ENCODE results near the gene ELAC2. TPM values are rescaled to one million over a fixed set of nuclear protein-coding genes. Genes with fewer than 3 reads are reported as not detected.
A peak's percentile ranks its signal among the peaks of the same experiment; 100 is the strongest.

The ELAC2 gene
- total and polyA plus RNA-seq, 11 donors: 28.2 to 114 (median 66.8) TPM

- intact Hi-C loops (cut with DNase I): loop anchor here in 1 of 10 donors (10.0 kb wide), 1 partner anchor 1275 kb away; the partner anchor contains the start of gene HS3ST3B1
- H3K27me3 ChIP-seq: peaks cover 0 to 10% (median 0%) of the 10 kb centered on the region in 9 donors
- H3K36me3 ChIP-seq: no peaks in the 10 kb centered on the region
- H3K4me3 ChIP-seq: no peak overlapping the region
- 49 to 62% (median 57%) methylated on average over 2 of the region's 2 CpGs for WGBS, 4 donors
- H3K4me1 ChIP-seq: peaks cover 0 to 6% (median 2%) of the 10 kb centered on the region in 12 donors
- no peak overlapping the region for H3K27ac ChIP-seq
- TF ChIP-seq POLR2A (IDR thresholded peaks at IDR 0.05) (no peak), CTCF (IDR thresholded peaks at IDR 0.05) (no peak)
- H3K9me3 ChIP-seq: no peaks in the 10 kb centered on the region
- DNase-seq: no peak
- ATAC-seq: no peak
These were observed 11.5 kb upstream of the ELAC2 start for GRCh38 chr17:13029340-13029739.

GRCh38 chr17:13027246-13027645 is 9.4 kb upstream of the ELAC2 start:
- no peak for ATAC-seq
- WGBS, 4 donors: 85 to 91% (median 89%) methylated on average over 5 of the region's 5 CpGs
- no peaks in the 10 kb centered on the region for H3K36me3 ChIP-seq
- intact Hi-C loops (cut with DNase I): loop anchor here in 1 of 10 donors (10.0 kb wide), 1 partner anchor 1278 kb away; the partner anchor contains the start of gene HS3ST3B1
- H3K4me3 ChIP-seq: no peak overlapping the region
- peaks cover 0 to 10% (median 0%) of the 10 kb centered on the region in 9 donors for H3K27me3 ChIP-seq
- H3K4me1 ChIP-seq: peaks cover 0 to 9% (median 4%) of the 10 kb centered on the region in 12 donors
- H3K27ac ChIP-seq: no peak overlapping the region
- no peak for DNase-seq
- no peaks in the 10 kb centered on the region for H3K9me3 ChIP-seq
- no peak for TF ChIP-seq POLR2A (IDR thresholded peaks at IDR 0.05)
- TF ChIP-seq CTCF (IDR thresholded peaks at IDR 0.05): no peak

GRCh38 chr17:13025687-13026086 is 7.9 kb upstream of the ELAC2 start:
- H3K4me3 ChIP-seq: no peak overlapping the region
- intact Hi-C loops (cut with DNase I): loop anchor here in 1 of 10 donors (10.0 kb wide), 1 partner anchor 1279 kb away; the partner anchor contains the start of gene HS3ST3B1
- no peak for DNase-seq
- H3K27me3 ChIP-seq: peaks cover 0 to 10% (median 0%) of the 10 kb centered on the region in 9 donors
- no peak overlapping the region for H3K27ac ChIP-seq
- TF ChIP-seq POLR2A (IDR thresholded peaks at IDR 0.05): no peak
- TF ChIP-seq CTCF (IDR thresholded peaks at IDR 0.05): no peak
- no peaks in the 10 kb centered on the region for H3K36me3 ChIP-seq
- peaks cover 0 to 9% (median 0%) of the 10 kb centered on the region in 12 donors for H3K4me1 ChIP-seq
- no peak for ATAC-seq
- H3K9me3 ChIP-seq: no peaks in the 10 kb centered on the region

GRCh38 chr17:13025258-13025627 is 7.4 kb upstream of the ELAC2 start:
- ATAC-seq (peak in 1 of 4 donors; percentile 28), DNase-seq (no peak)
- intact Hi-C loops (cut with DNase I): loop anchor here in 1 of 10 donors (10.0 kb wide), 1 partner anchor 1280 kb away; the partner anchor contains the start of gene HS3ST3B1
- no peak for TF ChIP-seq POLR2A (IDR thresholded peaks at IDR 0.05)
- TF ChIP-seq CTCF (IDR thresholded peaks at IDR 0.05): no peak
- peaks cover 0 to 9% (median 0%) of the 10 kb centered on the region in 12 donors for H3K4me1 ChIP-seq
- no peak overlapping the region for H3K27ac ChIP-seq
- H3K4me3 ChIP-seq: no peak overlapping the region
- WGBS, 4 donors: 68 to 78% (median 69%) methylated on average over 5 of the region's 5 CpGs
- no peaks in the 10 kb centered on the region for H3K9me3 ChIP-seq
- peaks cover 0 to 10% (median 0%) of the 10 kb centered on the region in 9 donors for H3K27me3 ChIP-seq
- no peaks in the 10 kb centered on the region for H3K36me3 ChIP-seq
